H1 (cell line): ENCODE results near the gene DBNDD1. TPM values are rescaled to one million over a fixed set of nuclear protein-coding genes. Genes with fewer than 3 reads are reported as not detected.

ENCODE experiments used
- CTCF ChIA-PET: fragments of 300-600 bp; sonication (Branson Sonifier 250); formaldehyde crosslinking; loops from one replicate; lab custom pipeline; 2021; ENCODE audit not compliant: partially characterized antibody; lab: Charles Lee
- POLR2A ChIA-PET: fragments of 300-600 bp; sonication (Branson Sonifier 250); formaldehyde crosslinking; loops from one replicate; lab custom pipeline; 2021; ENCODE audit warnings: inconsistent platforms; ENCODE audit not compliant: partially characterized antibody; lab: Charles Lee
- DNase-seq, 2 experiments: peaks; one replicate each; pipeline versions ENCODE4 v3.0.0 to v3.0.0-alpha.2; 2010 to 2022; ENCODE audit warnings: low spot score in 2 of 2, low read depth in 1 of 2, mixed read lengths in 1 of 2
- FAIRE-seq: peaks from 2 replicates; lab custom pipeline; 2011; peaks lifted over from hg19 to GRCh38; lab: Jason Lieb, UNC
- H2AFZ ChIP-seq: 2 replicates; pipeline ENCODE4 v1.8.1; 2012; ENCODE audit warnings: low read length, inconsistent platforms
- H2AK5ac ChIP-seq: 2 replicates; pipeline ENCODE4 v1.6.1; 2013; ENCODE audit warnings: low read depth, low read length
- H2BK120ac ChIP-seq: replicated peaks from 2 replicates; pipeline ENCODE3; 2013; ENCODE audit warnings: low read depth, low read length, inconsistent platforms
- H2BK12ac ChIP-seq: 2 replicates; pipeline ENCODE4 v1.6.1; 2013; ENCODE audit warnings: low read depth, low read length
- H2BK15ac ChIP-seq: 2 replicates; pipeline ENCODE4 v1.6.1; 2013; ENCODE audit warnings: low read length
- H2BK20ac ChIP-seq: 2 replicates; pipeline ENCODE4 v1.6.1; 2013; ENCODE audit warnings: low read length
- H2BK5ac ChIP-seq: 2 replicates; pipeline ENCODE4 v1.6.1; 2013; ENCODE audit warnings: low read depth, low read length
- H3K14ac ChIP-seq: 2 replicates; pipeline ENCODE4 v1.6.1; 2013; ENCODE audit warnings: inconsistent platforms; ENCODE audit not compliant: insufficient read length
- H3K18ac ChIP-seq: 2 replicates; pipeline ENCODE4 v1.6.1; 2013; ENCODE audit warnings: low read length; ENCODE audit errors: extremely low read depth
- H3K23ac ChIP-seq: 2 replicates; pipeline ENCODE4 v1.6.1; 2013; ENCODE audit warnings: inconsistent platforms; ENCODE audit not compliant: insufficient read length
- H3K23me2 ChIP-seq: 2 replicates; pipeline ENCODE4 v1.6.1; 2013; ENCODE audit warnings: low read depth, low read length
- H3K27ac ChIP-seq: 2 replicates; pipeline ENCODE4 v1.6.1; 2011; ENCODE audit warnings: low read depth, low read length, inconsistent platforms
- H3K27me3 ChIP-seq, 4 experiments: replicated peaks in 1 of 4; 1 replicate in 1 of 4; 2 replicates in 3 of 4; pipeline versions ENCODE4 v1.6.1 to v1.8.1; 2011 to 2013; ENCODE audit warnings: low read length in 3 of 4, mild to moderate bottlenecking in 3 of 4, inconsistent platforms in 2 of 4, mixed read lengths in 2 of 4, moderate library complexity in 1 of 4; ENCODE audit not compliant: control insufficient read depth in 3 of 4, insufficient read depth in 3 of 4; ENCODE audit errors: extremely low read depth in 1 of 4
- H3K36me3 ChIP-seq, 4 experiments: 2 replicates each; pipeline versions ENCODE4 v1.6.1 to v1.8.1; 2011 to 2013; ENCODE audit warnings: mild to moderate bottlenecking in 4 of 4, low read length in 3 of 4, moderate library complexity in 2 of 4, control low read depth in 1 of 4, inconsistent platforms in 1 of 4; ENCODE audit not compliant: insufficient read depth in 4 of 4, control insufficient read depth in 2 of 4
- H3K4ac ChIP-seq: replicated peaks from 2 replicates; pipeline ENCODE3; 2013; ENCODE audit warnings: low read length, low read depth, mixed read lengths, inconsistent platforms; ENCODE audit not compliant: insufficient read length
- H3K4me1 ChIP-seq, 4 experiments: replicated peaks in 1 of 4; 1 replicate in 1 of 4; 2 replicates in 3 of 4; pipeline versions ENCODE4 v1.6.1 to v1.8.1; 2011 to 2013; ENCODE audit warnings: low read length in 3 of 4, inconsistent platforms in 2 of 4, mixed read lengths in 1 of 4; ENCODE audit not compliant: insufficient read depth in 4 of 4, control insufficient read depth in 3 of 4
- H3K4me2 ChIP-seq, 2 experiments: 2 replicates each; pipeline versions ENCODE4 v1.6.1 to v1.8.1; 2011 to 2013; ENCODE audit warnings: low read depth in 2 of 2, low read length in 2 of 2, control low read depth in 1 of 2, inconsistent platforms in 1 of 2, mild to moderate bottlenecking in 1 of 2; ENCODE audit not compliant: insufficient read depth in 1 of 2
- H3K4me3 ChIP-seq, 4 experiments: fragments of 200-600, 300-600 bp in 1 of 4; sonication (generic), shearing (Covaris generic), sonication (Bioruptor Twin) in 1 of 4; 2 replicates each; pipeline versions ENCODE4 v1.5.1 to v1.8.1; 2011 to 2016; ENCODE audit warnings: low read length in 4 of 4, low read depth in 3 of 4, control low read depth in 2 of 4, inconsistent platforms in 2 of 4, mild to moderate bottlenecking in 2 of 4, mixed read lengths in 1 of 4, moderate library complexity in 1 of 4; ENCODE audit not compliant: insufficient read depth in 2 of 4; ENCODE audit errors: extremely low read depth in 1 of 4
- H3K56ac ChIP-seq: replicated peaks from 2 replicates; pipeline ENCODE3; 2013; ENCODE audit warnings: low read depth, mild to moderate bottlenecking, mixed read lengths, low read length, inconsistent platforms; ENCODE audit not compliant: insufficient read length
- H3K79me1 ChIP-seq: 2 replicates; pipeline ENCODE4 v1.6.1; 2013; ENCODE audit warnings: low read depth, low read length, control low read depth
- H3K79me2 ChIP-seq, 2 experiments: 2 replicates each; pipeline versions ENCODE4 v1.6.1 to v1.8.1; 2012 to 2013; ENCODE audit warnings: low read length in 2 of 2, mild to moderate bottlenecking in 2 of 2, inconsistent platforms in 1 of 2; ENCODE audit not compliant: insufficient read depth in 2 of 2, control insufficient read depth in 1 of 2
- H3K9ac ChIP-seq, 4 experiments: replicated peaks in 1 of 4; 1 replicate in 1 of 4; 2 replicates in 3 of 4; pipeline versions ENCODE4 v1.6.1 to v1.8.1; 2011 to 2013; ENCODE audit warnings: low read depth in 3 of 4, low read length in 3 of 4, control low read depth in 2 of 4, mild to moderate bottlenecking in 2 of 4, moderate library complexity in 2 of 4, inconsistent platforms in 1 of 4; ENCODE audit errors: extremely low read depth in 1 of 4
- H3K9me3 ChIP-seq, 2 experiments: 2 replicates each; pipeline versions ENCODE4 v1.6.1 to v1.8.1; 2012 to 2013; ENCODE audit warnings: mild to moderate bottlenecking in 2 of 2, moderate library complexity in 2 of 2, control low read depth in 1 of 2, inconsistent platforms in 1 of 2, low read depth in 1 of 2, low read length in 1 of 2, mixed read lengths in 1 of 2; ENCODE audit not compliant: insufficient read depth in 2 of 2
- H4K20me1 ChIP-seq, 2 experiments: replicated peaks in 1 of 2; 2 replicates each; pipeline versions ENCODE3 to v1.8.1; 2011 to 2013; ENCODE audit warnings: inconsistent platforms in 2 of 2, low read length in 2 of 2, mild to moderate bottlenecking in 1 of 2; ENCODE audit not compliant: insufficient read depth in 2 of 2, control insufficient read depth in 1 of 2
- H4K5ac ChIP-seq: 2 replicates; pipeline ENCODE4 v1.6.1; 2013; ENCODE audit warnings: low read length, low read depth, mixed read lengths, inconsistent platforms; ENCODE audit not compliant: insufficient read length
- H4K8ac ChIP-seq: 2 replicates; pipeline ENCODE4 v1.8.0; 2013; ENCODE audit warnings: mild to moderate bottlenecking, moderate library complexity, low read length, inconsistent platforms; ENCODE audit not compliant: insufficient read depth; ENCODE audit errors: extremely low read depth
- H4K91ac ChIP-seq: replicated peaks from 2 replicates; pipeline ENCODE3; 2013; ENCODE audit warnings: low read length, mixed read lengths, inconsistent platforms; ENCODE audit not compliant: insufficient read length
- BCL11A ChIP-seq, 2 experiments: IDR thresholded peaks; one replicate each; pipeline ENCODE4 v1.6.1; 2011; ENCODE audit warnings: low read depth in 2 of 2, low read length in 2 of 2, mild to moderate bottlenecking in 2 of 2
- WGBS, 2 experiments: shearing (Covaris generic) in 1 of 2; methylation state at CpG; one replicate each; pipeline versions ENCODE4 v1.1.6 to v1.1.7; 2013 to 2015; ENCODE audit warnings: low lambda C conversion rate in 2 of 2, mixed read lengths in 2 of 2, inconsistent platforms in 1 of 2, low coverage in 1 of 2, missing lambda C conversion rate in 1 of 2; ENCODE audit not compliant: insufficient replicate concordance in 2 of 2, insufficient coverage in 1 of 2, insufficient read length in 1 of 2; ENCODE audit errors: extremely low coverage in 1 of 2, missing lambda C conversion rate in 1 of 2; 5-methylcytosine and 5-hydroxymethylcytosine counted together
- polyA plus RNA-seq, 7 experiments: library from polyadenylated mRNA; depleted of rRNA in 3 of 7; stranded (reverse) in 5 of 7; unstranded in 2 of 7; fragments of >200 nt in 5 of 7; fragments of 200-250 nt in 2 of 7; gene quantifications; 1 replicate in 5 of 7; 2 replicates in 1 of 7; 4 replicates in 1 of 7; pipeline versions ENCODE4 v1.2.1 to v1.2.3, GENCODE V29; 2011 to 2013; ENCODE audit warnings: missing spikeins in 2 of 7, mixed read lengths in 2 of 7
- total RNA-seq: library from RNA; stranded (reverse); fragmentation: NEBNext Ultra II Directional; extraction: Animal tissue kit (Norgen Biotek cat#: 25700); gene quantifications from 2 replicates; pipeline ENCODE4 v1.2.1, GENCODE V29; 2021

The DBNDD1 gene
- total and polyA plus RNA-seq, 2 of the 8 experiments (the other 6 are each of a cell fraction or from before 2014, with no cell fraction given): 69.9 to 92.6 TPM

DNA sequence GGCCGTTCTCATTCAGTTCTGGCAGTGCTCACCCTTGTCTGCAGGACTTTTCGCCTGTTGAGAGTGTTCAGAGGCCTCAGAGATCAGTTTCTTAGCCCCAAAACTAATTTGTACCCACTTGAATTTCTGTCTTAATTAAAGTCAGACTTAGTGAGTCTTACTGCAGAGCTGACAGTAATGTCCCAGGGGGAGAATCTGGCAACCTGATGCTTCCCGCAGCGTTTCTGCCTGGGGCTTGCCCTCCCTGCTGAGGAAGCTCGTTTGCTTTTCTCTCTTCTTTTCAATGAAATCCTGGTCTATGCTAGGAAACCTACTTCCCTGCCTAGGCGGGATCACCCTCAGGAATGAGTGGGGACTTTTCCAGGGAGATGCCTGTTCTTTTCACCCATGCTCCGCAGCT lies 25.3 kb downstream of the DBNDD1 start:
- CTCF ChIA-PET: interaction anchor here (0.5 to 1.6 kb wide), 4 partner anchors 17 to 204 kb away, joined by 3 to 4 read pairs (median 4); no protein-coding TSS in a partner anchor
- H4K20me1 ChIP-seq: peaks cover 0 to 4% of the 10 kb centered on the region in 2 experiments
- H3K9ac ChIP-seq: no peak overlapping the region; a peak in 1 of 7 replicates
- peaks cover 21 to 32% of the 10 kb centered on the region in 2 experiments for H3K9me3 ChIP-seq
- H4K5ac ChIP-seq: no peak overlapping the region
- no peaks in the 10 kb centered on the region; the same call in 1 of the 2 replicates for H3K23me2 ChIP-seq
- DNase-seq (no peak), FAIRE-seq (no peak)
- peak overlapping the region; percentile 96 for H2BK5ac ChIP-seq
- no peak overlapping the region for H4K91ac ChIP-seq
- TF ChIP-seq BCL11A (IDR thresholded peaks at IDR 0.05; ENCODE audit: low read depth in 2 of 2, low read length in 2 of 2): no peak
- POLR2A ChIA-PET: interaction anchor here (0.8 to 1.3 kb wide), 3 partner anchors 21 to 71 kb away, joined by 4 read pairs; partner anchors contain the start of genes DBNDD1 and TUBB3
- H3K23ac ChIP-seq: no peak overlapping the region
- H2BK20ac ChIP-seq: no peak overlapping the region
- no peak overlapping the region for H2AFZ ChIP-seq
- 92% methylated on average over 7 of the region's 7 CpGs; no CpG with 5 or more reads in 1 of the 2 experiments for WGBS, 2 experiments
- H3K79me2 ChIP-seq: no peaks in the 10 kb centered on the region; a peak in 1 of 4 replicates
- H4K8ac ChIP-seq: no peak overlapping the region
- peaks cover 19 to 58% (median 35%) of the 10 kb centered on the region in 4 experiments for H3K36me3 ChIP-seq
- H3K4ac ChIP-seq: no peak overlapping the region
- H3K79me1 ChIP-seq: no peaks in the 10 kb centered on the region; the same call in 1 of the 2 replicates
- H3K18ac ChIP-seq: no peak overlapping the region
- H3K56ac ChIP-seq: no peak overlapping the region
- peak overlapping the region; percentile 84; the same call in 1 of the 2 replicates for H2BK12ac ChIP-seq
- H2AK5ac ChIP-seq: peak overlapping the region; percentile 97; the same call in 1 of the 2 replicates
- H3K27ac ChIP-seq: peak overlapping the region; percentile 92
- H3K4me2 ChIP-seq: no peak overlapping the region
- H2BK15ac ChIP-seq: no peak overlapping the region; the same call in 1 of the 2 replicates
- H3K4me1 ChIP-seq: no peaks in the 10 kb centered on the region
- H2BK120ac ChIP-seq: no peak overlapping the region
- H3K14ac ChIP-seq: no peak overlapping the region
- H3K4me3 ChIP-seq: no peak overlapping the region
- H3K27me3 ChIP-seq: no peaks in the 10 kb centered on the region
